H1 (cell line): ENCODE measurements around the gene KCMF1. TPM values are rescaled to one million over a fixed set of nuclear protein-coding genes. Genes with fewer than 3 reads are reported as not detected.

ENCODE experiments used
- BACH1 ChIP-seq: IDR thresholded peaks from 2 replicates; pipeline ENCODE4 v1.6.1; 2012; ENCODE audit warnings: low read length, improper control_type of control experiment
- BRCA1 ChIP-seq: IDR thresholded peaks from 2 replicates; pipeline ENCODE4 v1.6.1; 2012; ENCODE audit warnings: low read depth, low read length, improper control_type of control experiment
- CBX5 ChIP-seq: fragments of 300-800, 300-1000 bp; sonication (generic); IDR thresholded peaks from 2 replicates; pipeline ENCODE4 v1.7.1; 2016; ENCODE audit warnings: antibody characterized with exemption, low read length, low read depth
- CEBPB ChIP-seq: IDR thresholded peaks from 2 replicates; pipeline ENCODE4 v1.6.1; 2012; ENCODE audit warnings: low read depth, low read length
- CHD1 ChIP-seq: IDR thresholded peaks from 2 replicates; pipeline ENCODE4 v1.6.1; 2012; ENCODE audit warnings: low read depth, low read length, improper control_type of control experiment
- CTBP2 ChIP-seq: IDR thresholded peaks from 2 replicates; pipeline ENCODE4 v1.7.0; 2011; ENCODE audit warnings: borderline replicate concordance, mild to moderate bottlenecking, moderate library complexity, mixed read lengths, low read length; ENCODE audit not compliant: insufficient read depth, insufficient read length
- EGR1 ChIP-seq: IDR thresholded peaks from 2 replicates; pipeline ENCODE4 v1.6.1; 2011; ENCODE audit warnings: low read depth, low read length, borderline replicate concordance
- EP300 ChIP-seq, 2 experiments: IDR thresholded peaks; 1 replicate in 1 of 2; 2 replicates in 1 of 2; pipeline ENCODE4 v1.6.1; 2011 to 2012; ENCODE audit warnings: low read depth in 2 of 2, low read length in 2 of 2, mild to moderate bottlenecking in 2 of 2, borderline replicate concordance in 1 of 2, inconsistent platforms in 1 of 2, moderate library complexity in 1 of 2
- EZH2 ChIP-seq: fragments of 200-600 bp; sonication (generic); IDR thresholded peaks from 2 replicates; pipeline ENCODE4 v1.7.1; 2012; ENCODE audit warnings: low read depth, mild to moderate bottlenecking, moderate library complexity, low read length, inconsistent platforms; ENCODE audit not compliant: severe bottlenecking
- HDAC2 ChIP-seq, 2 experiments: fragments of 300-600 bp in 1 of 2; sonication (generic) in 1 of 2; IDR thresholded peaks; 2 replicates each; pipeline ENCODE4 v1.6.1; 2011 to 2012; ENCODE audit warnings: low read depth in 2 of 2, low read length in 2 of 2, mild to moderate bottlenecking in 2 of 2, moderate library complexity in 2 of 2, borderline replicate concordance in 1 of 2, inconsistent platforms in 1 of 2
- KDM1A ChIP-seq: fragments of 200-600, 300-600 bp; sonication (generic); IDR thresholded peaks from 2 replicates; pipeline ENCODE4 v1.7.1; 2016; ENCODE audit warnings: mild to moderate bottlenecking, low read length, borderline replicate concordance
- MAFK ChIP-seq: IDR thresholded peaks from 2 replicates; pipeline ENCODE4 v1.6.1; 2012; ENCODE audit warnings: low read depth, mild to moderate bottlenecking, improper control_type of control experiment, low read length
- NRF1 ChIP-seq: IDR thresholded peaks from 2 replicates; pipeline ENCODE4 v1.6.1; 2011; ENCODE audit warnings: mild to moderate bottlenecking, low read depth, low read length, improper control_type of control experiment
- POLR2A ChIP-seq, 2 experiments: IDR thresholded peaks; 1 replicate in 1 of 2; 2 replicates in 1 of 2; pipeline ENCODE4 v1.6.1; 2011; ENCODE audit warnings: low read depth in 2 of 2, low read length in 2 of 2, mild to moderate bottlenecking in 2 of 2; ENCODE audit errors: control extremely low read depth in 1 of 2
- POU5F1 ChIP-seq: IDR thresholded peaks from 2 replicates; pipeline ENCODE4 v1.6.1; 2011; ENCODE audit warnings: low read depth, mild to moderate bottlenecking, low read length, moderate library complexity
- SAP30 ChIP-seq: fragments of 300-600 bp; sonication (generic); IDR thresholded peaks from 2 replicates; pipeline ENCODE4 v1.7.1; 2012; ENCODE audit warnings: low read length, moderate library complexity, mild to moderate bottlenecking, inconsistent platforms; ENCODE audit not compliant: insufficient read depth, insufficient replicate concordance
- SIN3A ChIP-seq, 2 experiments: IDR thresholded peaks in 1 of 2; conservative IDR thresholded peaks in 1 of 2; 2 replicates each; pipeline ENCODE4 v1.6.1; 2011 to 2012; ENCODE audit warnings: low read length in 2 of 2, improper control_type of control experiment in 1 of 2, low read depth in 1 of 2, mild to moderate bottlenecking in 1 of 2
- TAF1 ChIP-seq: IDR thresholded peaks from 2 replicates; pipeline ENCODE4 v1.6.1; 2011; ENCODE audit warnings: mild to moderate bottlenecking, low read depth, low read length
- TBP ChIP-seq: IDR thresholded peaks from 2 replicates; pipeline ENCODE4 v1.6.1; 2011; ENCODE audit warnings: low read depth, low read length, improper control_type of control experiment
- ZNF274 ChIP-seq: IDR thresholded peaks from 2 replicates; pipeline ENCODE4 v1.7.0; 2012; ENCODE audit warnings: low read length, borderline replicate concordance; ENCODE audit errors: extremely low read depth
- polyA plus RNA-seq, 7 experiments: library from polyadenylated mRNA; depleted of rRNA in 3 of 7; stranded (reverse) in 5 of 7; unstranded in 2 of 7; fragments of >200 nt in 5 of 7; fragments of 200-250 nt in 2 of 7; gene quantifications; 1 replicate in 5 of 7; 2 replicates in 1 of 7; 4 replicates in 1 of 7; pipeline versions ENCODE4 v1.2.1 to v1.2.3, GENCODE V29; 2011 to 2013; ENCODE audit warnings: missing spikeins in 2 of 7, mixed read lengths in 2 of 7
- total RNA-seq: library from RNA; stranded (reverse); fragmentation: NEBNext Ultra II Directional; extraction: Animal tissue kit (Norgen Biotek cat#: 25700); gene quantifications from 2 replicates; pipeline ENCODE4 v1.2.1, GENCODE V29; 2021
- TF ChIP-seq, protein P1 (sequence below): IDR thresholded peaks from 2 replicates; pipeline ENCODE4 v1.6.1; 2011; ENCODE audit warnings: low read length, improper control_type of control experiment

The KCMF1 gene
- total and polyA plus RNA-seq, 2 of the 8 experiments (the other 6 are each of a cell fraction or from before 2014, with no cell fraction given): 86.9 to 149 TPM

DNA sequence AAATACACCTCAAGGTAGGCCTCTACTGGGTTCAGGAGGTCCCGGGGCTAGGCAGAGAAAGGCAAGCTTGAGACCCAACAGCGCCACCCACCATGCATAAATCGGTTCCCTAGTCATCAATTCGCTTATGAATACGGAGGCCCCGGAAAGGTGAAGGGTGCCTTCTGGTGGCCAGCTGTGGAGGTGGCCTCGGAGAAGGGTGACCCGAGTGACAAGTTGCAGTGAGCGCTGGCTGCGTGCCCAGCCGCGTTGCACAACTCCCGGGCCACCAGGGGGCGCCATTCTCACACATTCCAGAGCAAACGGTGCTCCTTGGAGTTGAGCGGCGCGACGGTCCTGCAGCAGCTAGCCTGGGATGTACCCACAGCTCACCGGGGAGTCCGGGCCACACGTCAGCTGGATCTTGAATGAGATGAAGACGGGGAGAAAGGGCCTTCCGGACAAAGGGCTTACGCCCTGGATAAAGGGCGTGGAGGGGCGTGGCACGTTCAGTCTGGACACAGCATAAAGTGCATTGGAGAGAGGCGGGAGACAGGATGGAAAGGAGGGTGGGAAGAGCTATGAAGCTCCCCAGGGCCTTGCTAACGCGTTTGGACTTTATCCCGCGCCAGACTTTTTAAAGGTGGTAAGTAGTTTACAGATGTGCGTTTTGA, 45.1 kb upstream of the KCMF1 start (continued):
- TF ChIP-seq SIN3A (conservative IDR thresholded peaks at IDR 0.05 in 1 of 2, IDR thresholded peaks at IDR 0.05 in 1 of 2; ENCODE audit: low read depth in 1 of 2, low read length in 2 of 2) (peak; percentile 63 to 90; a peak in 2 of 4 replicates), EZH2 (no peak), CBX5 (no peak), ZNF274 (no peak), TAF1 (no peak), KDM1A (peak; percentile 48; the same call in 1 of the 2 replicates), CHD1 (no peak), CTBP2 (peak; percentile 75), SAP30 (no peak), CEBPB (peak; percentile 95), MAFK (no peak), TBP (no peak), EGR1 (no peak), POU5F1 (no peak), POLR2A (IDR thresholded peaks at IDR 0.05; ENCODE audit: control extremely low read depth in 1 of 2, low read depth in 2 of 2, low read length in 2 of 2) (no peak), EP300 (IDR thresholded peaks at IDR 0.05; ENCODE audit: borderline replicate concordance in 1 of 2, low read depth in 2 of 2, low read length in 2 of 2) (peak in 1 of 2 experiments; percentile 37; a peak in 1 of 3 replicates), NRF1 (no peak), HDAC2 (IDR thresholded peaks at IDR 0.05; ENCODE audit: borderline replicate concordance in 1 of 2, low read depth in 2 of 2, low read length in 2 of 2) (peak in 1 of 2 experiments; percentile 75; a peak in 1 of 4 replicates), BACH1 (no peak), BRCA1 (no peak)
- TF ChIP-seq, protein P1, sequence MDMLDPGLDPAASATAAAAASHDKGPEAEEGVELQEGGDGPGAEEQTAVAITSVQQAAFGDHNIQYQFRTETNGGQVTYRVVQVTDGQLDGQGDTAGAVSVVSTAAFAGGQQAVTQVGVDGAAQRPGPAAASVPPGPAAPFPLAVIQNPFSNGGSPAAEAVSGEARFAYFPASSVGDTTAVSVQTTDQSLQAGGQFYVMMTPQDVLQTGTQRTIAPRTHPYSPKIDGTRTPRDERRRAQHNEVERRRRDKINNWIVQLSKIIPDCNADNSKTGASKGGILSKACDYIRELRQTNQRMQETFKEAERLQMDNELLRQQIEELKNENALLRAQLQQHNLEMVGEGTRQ: no peak
